Neural cell (in vitro differentiated cells): ENCODE data around the gene LRIT3. TPM values are rescaled to one million over a fixed set of nuclear protein-coding genes. Genes with fewer than 3 reads are reported as not detected.
"Not testable (repeated sequence)": the region's sequence is repeated elsewhere in the genome, so short reads cannot be mapped to it uniquely, and the experiment has no call there.

Experiments used
- H2AFZ ChIP-seq: fragments of 200-600, 300-800 bp; sonication (generic), shearing (Covaris generic); 2 replicates; pipeline ENCODE4 v1.6.0; 2014; ENCODE audit warnings: low read depth, mild to moderate bottlenecking, antibody characterized with exemption, low read length, moderate library complexity
- H3F3A ChIP-seq: fragments of 200-600 bp; shearing (Covaris generic); 2 replicates; pipeline ENCODE4 v1.6.1; 2016; ENCODE audit warnings: mild to moderate bottlenecking, moderate library complexity, mixed read lengths, antibody characterized with exemption, low read length; ENCODE audit not compliant: insufficient read depth, poor library complexity, severe bottlenecking
- H3K27ac ChIP-seq: fragments of 200-600, 300-800 bp; sonication (generic), shearing (Covaris generic); 2 replicates; pipeline ENCODE4 v1.5.1; 2014; ENCODE audit warnings: mild to moderate bottlenecking, low read length, moderate library complexity
- H3K27me3 ChIP-seq: fragments of 300-800, 200-600 bp; sonication (generic), shearing (Covaris generic); 2 replicates; pipeline ENCODE4 v1.6.0; 2014; ENCODE audit warnings: mild to moderate bottlenecking, low read depth, low read length, moderate library complexity; ENCODE audit not compliant: insufficient read depth
- H3K36me3 ChIP-seq: fragments of 300-800, 200-600 bp; sonication (generic), shearing (Covaris generic); 2 replicates; pipeline ENCODE4 v1.5.1; 2014; ENCODE audit warnings: mild to moderate bottlenecking, antibody characterized with exemption, low read length, moderate library complexity; ENCODE audit not compliant: insufficient read depth
- H3K4me2 ChIP-seq: fragments of 300-800, 200-600 bp; sonication (generic), shearing (Covaris generic); 2 replicates; pipeline ENCODE4 v1.6.0; 2014; ENCODE audit warnings: mild to moderate bottlenecking, low read length
- H3K4me3 ChIP-seq: fragments of 300-800, 200-600 bp; sonication (generic), shearing (Covaris generic); 2 replicates; pipeline ENCODE4 v1.5.1; 2014; ENCODE audit warnings: mild to moderate bottlenecking, low read length, moderate library complexity
- H3K79me2 ChIP-seq: fragments of 200-600 bp; shearing (Covaris generic); replicated peaks from 2 replicates; pipeline ENCODE4 v1.6.0; 2014; ENCODE audit warnings: mild to moderate bottlenecking, low read length, moderate library complexity; ENCODE audit not compliant: insufficient read depth
- H3K9ac ChIP-seq: fragments of 300-800, 200-600 bp; sonication (generic), shearing (Covaris generic); 2 replicates; pipeline ENCODE4 v1.6.1; 2016; ENCODE audit warnings: mild to moderate bottlenecking, low read length, mixed read lengths
- H3K9me2 ChIP-seq: fragments of 200-600 bp; shearing (Covaris generic); 2 replicates; pipeline ENCODE4 v1.6.1; 2016; ENCODE audit warnings: mild to moderate bottlenecking, low read length, mixed read lengths; ENCODE audit not compliant: insufficient read depth
- H3K9me3 ChIP-seq: fragments of 200-600, 300-800 bp; sonication (generic), shearing (Covaris generic); 2 replicates; pipeline ENCODE4 v1.6.1; 2016; ENCODE audit warnings: mild to moderate bottlenecking, mixed run types, low read length, moderate library complexity, mixed read lengths
- H4K20me1 ChIP-seq: fragments of 200-600 bp; shearing (Covaris generic); 2 replicates; pipeline ENCODE4 v1.6.1; 2016; ENCODE audit warnings: mild to moderate bottlenecking, mixed run types; ENCODE audit not compliant: insufficient read depth
- EP300 ChIP-seq: fragments of 450-650 bp; conservative IDR thresholded peaks from 2 replicates; pipeline ENCODE4 v1.6.1; 2014; ENCODE audit warnings: antibody characterized with exemption, mild to moderate bottlenecking, moderate library complexity; ENCODE audit not compliant: poor library complexity, severe bottlenecking
- EZH2 ChIP-seq: fragments of 200-600, 300-800 bp; shearing (Covaris generic), sonication (generic); IDR thresholded peaks from 2 replicates; pipeline ENCODE4 v1.6.1; 2014; ENCODE audit warnings: antibody characterized with exemption, low read length, borderline replicate concordance, mild to moderate bottlenecking; ENCODE audit not compliant: insufficient read depth, poor library complexity, severe bottlenecking
- MXI1 ChIP-seq: fragments of 450-650 bp; conservative IDR thresholded peaks from 2 replicates; pipeline ENCODE4 v1.6.1; 2014; ENCODE audit warnings: antibody characterized with exemption, mild to moderate bottlenecking; ENCODE audit not compliant: poor library complexity, severe bottlenecking
- POLR2AphosphoS5 ChIP-seq: IDR thresholded peaks from 2 replicates; pipeline ENCODE4 v1.6.1; 2012
- RAD21 ChIP-seq: fragments of 450-650 bp; conservative IDR thresholded peaks from 2 replicates; pipeline ENCODE4 v1.6.1; 2014; ENCODE audit warnings: antibody characterized with exemption, mild to moderate bottlenecking, moderate library complexity
- SMC3 ChIP-seq: fragments of 450-650 bp; conservative IDR thresholded peaks from 2 replicates; pipeline ENCODE4 v1.6.1; 2014; ENCODE audit warnings: antibody characterized with exemption, mild to moderate bottlenecking, moderate library complexity; ENCODE audit not compliant: poor library complexity
- TAF1 ChIP-seq: IDR thresholded peaks from 2 replicates; pipeline ENCODE4 v1.6.1; 2012; ENCODE audit warnings: low read depth
- polyA plus RNA-seq: library from polyadenylated mRNA; depleted of rRNA; stranded (reverse); fragments of >200 nt; gene quantifications from 2 replicates; pipeline ENCODE4 v1.2.3, GENCODE V29; 2014
- TF ChIP-seq, protein P1 (sequence below): IDR thresholded peaks from 2 replicates; pipeline ENCODE4 v1.6.1; 2012; ENCODE audit warnings: borderline replicate concordance
- TF ChIP-seq, protein P2 (sequence below): fragments of 450-650 bp; IDR thresholded peaks from 2 replicates; pipeline ENCODE4 v1.5.1; 2014; ENCODE audit warnings: antibody characterized with exemption, mild to moderate bottlenecking, moderate library complexity; ENCODE audit not compliant: poor library complexity, severe bottlenecking

The LRIT3 gene
- polyA plus RNA-seq, 1 donor from 2014 or later, result 0.33 TPM

DNA sequence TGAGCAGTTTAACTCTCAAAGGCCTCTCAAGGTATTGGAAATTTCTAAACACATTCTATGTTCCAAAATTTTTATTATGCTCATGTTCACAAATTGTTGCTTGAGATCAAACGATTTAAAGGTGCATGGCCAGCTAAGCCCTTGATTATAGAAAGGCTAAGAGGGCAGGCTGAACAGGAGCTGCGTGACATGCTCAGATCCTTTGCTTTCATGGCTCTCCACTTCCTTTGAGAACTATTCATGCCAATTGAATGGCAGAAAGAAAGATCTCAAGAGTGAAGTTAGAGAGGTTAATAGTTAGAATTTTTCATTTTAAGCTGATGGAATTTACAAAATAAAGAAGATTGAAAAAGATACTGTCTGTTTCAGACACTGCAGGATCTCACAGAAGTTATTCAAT, 594 bp downstream of the LRIT3 start:
- Histone ChIP-seq H3K4me2 (no peak overlapping the region), H3K36me3 (no peaks in the 10 kb centered on the region), H3K9me3 (no peaks in the 10 kb centered on the region), H3K79me2 (no peaks in the 10 kb centered on the region), H3K9me2 (no peaks in the 10 kb centered on the region), H3K27ac (no peak overlapping the region), H3F3A (no peaks in the 10 kb centered on the region), H2AFZ (no peak overlapping the region), H3K9ac (no peak overlapping the region), H3K4me3 (no peak overlapping the region), H3K27me3 (no peaks in the 10 kb centered on the region), H4K20me1 (no peaks in the 10 kb centered on the region)
- TF ChIP-seq, protein P1, sequence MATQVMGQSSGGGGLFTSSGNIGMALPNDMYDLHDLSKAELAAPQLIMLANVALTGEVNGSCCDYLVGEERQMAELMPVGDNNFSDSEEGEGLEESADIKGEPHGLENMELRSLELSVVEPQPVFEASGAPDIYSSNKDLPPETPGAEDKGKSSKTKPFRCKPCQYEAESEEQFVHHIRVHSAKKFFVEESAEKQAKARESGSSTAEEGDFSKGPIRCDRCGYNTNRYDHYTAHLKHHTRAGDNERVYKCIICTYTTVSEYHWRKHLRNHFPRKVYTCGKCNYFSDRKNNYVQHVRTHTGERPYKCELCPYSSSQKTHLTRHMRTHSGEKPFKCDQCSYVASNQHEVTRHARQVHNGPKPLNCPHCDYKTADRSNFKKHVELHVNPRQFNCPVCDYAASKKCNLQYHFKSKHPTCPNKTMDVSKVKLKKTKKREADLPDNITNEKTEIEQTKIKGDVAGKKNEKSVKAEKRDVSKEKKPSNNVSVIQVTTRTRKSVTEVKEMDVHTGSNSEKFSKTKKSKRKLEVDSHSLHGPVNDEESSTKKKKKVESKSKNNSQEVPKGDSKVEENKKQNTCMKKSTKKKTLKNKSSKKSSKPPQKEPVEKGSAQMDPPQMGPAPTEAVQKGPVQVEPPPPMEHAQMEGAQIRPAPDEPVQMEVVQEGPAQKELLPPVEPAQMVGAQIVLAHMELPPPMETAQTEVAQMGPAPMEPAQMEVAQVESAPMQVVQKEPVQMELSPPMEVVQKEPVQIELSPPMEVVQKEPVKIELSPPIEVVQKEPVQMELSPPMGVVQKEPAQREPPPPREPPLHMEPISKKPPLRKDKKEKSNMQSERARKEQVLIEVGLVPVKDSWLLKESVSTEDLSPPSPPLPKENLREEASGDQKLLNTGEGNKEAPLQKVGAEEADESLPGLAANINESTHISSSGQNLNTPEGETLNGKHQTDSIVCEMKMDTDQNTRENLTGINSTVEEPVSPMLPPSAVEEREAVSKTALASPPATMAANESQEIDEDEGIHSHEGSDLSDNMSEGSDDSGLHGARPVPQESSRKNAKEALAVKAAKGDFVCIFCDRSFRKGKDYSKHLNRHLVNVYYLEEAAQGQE, result no peak
- TF ChIP-seq EZH2 (no peak), TAF1 (no peak), POLR2AphosphoS5 (no peak), EP300 (no peak), MXI1 (no peak), SMC3 (no peak), RAD21 (no peak)
- TF ChIP-seq, protein P2, sequence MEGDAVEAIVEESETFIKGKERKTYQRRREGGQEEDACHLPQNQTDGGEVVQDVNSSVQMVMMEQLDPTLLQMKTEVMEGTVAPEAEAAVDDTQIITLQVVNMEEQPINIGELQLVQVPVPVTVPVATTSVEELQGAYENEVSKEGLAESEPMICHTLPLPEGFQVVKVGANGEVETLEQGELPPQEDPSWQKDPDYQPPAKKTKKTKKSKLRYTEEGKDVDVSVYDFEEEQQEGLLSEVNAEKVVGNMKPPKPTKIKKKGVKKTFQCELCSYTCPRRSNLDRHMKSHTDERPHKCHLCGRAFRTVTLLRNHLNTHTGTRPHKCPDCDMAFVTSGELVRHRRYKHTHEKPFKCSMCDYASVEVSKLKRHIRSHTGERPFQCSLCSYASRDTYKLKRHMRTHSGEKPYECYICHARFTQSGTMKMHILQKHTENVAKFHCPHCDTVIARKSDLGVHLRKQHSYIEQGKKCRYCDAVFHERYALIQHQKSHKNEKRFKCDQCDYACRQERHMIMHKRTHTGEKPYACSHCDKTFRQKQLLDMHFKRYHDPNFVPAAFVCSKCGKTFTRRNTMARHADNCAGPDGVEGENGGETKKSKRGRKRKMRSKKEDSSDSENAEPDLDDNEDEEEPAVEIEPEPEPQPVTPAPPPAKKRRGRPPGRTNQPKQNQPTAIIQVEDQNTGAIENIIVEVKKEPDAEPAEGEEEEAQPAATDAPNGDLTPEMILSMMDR, result no peak

GRCh38 chr4:109850601-109851000, 2.7 kb downstream of the LRIT3 start:
- H3K4me3 ChIP-seq, result no peak overlapping the region
- no peak overlapping the region for H3K9ac ChIP-seq
- H3K9me3 ChIP-seq, result no peaks in the 10 kb centered on the region
- H3K79me2 ChIP-seq, result no peaks in the 10 kb centered on the region
- H3K27ac ChIP-seq, result no peak overlapping the region
- no peak overlapping the region for H3K4me2 ChIP-seq
- H3F3A ChIP-seq, result no peaks in the 10 kb centered on the region
- no peak overlapping the region for H2AFZ ChIP-seq
- H3K9me2 ChIP-seq, result no peaks in the 10 kb centered on the region
- no peaks in the 10 kb centered on the region for H3K36me3 ChIP-seq
- TF ChIP-seq SMC3, result no peak
- TF ChIP-seq, protein P1, result no peak
- TF ChIP-seq POLR2AphosphoS5, result no peak
- no peaks in the 10 kb centered on the region for H3K27me3 ChIP-seq
- H4K20me1 ChIP-seq, result no peaks in the 10 kb centered on the region

- H3K27ac ChIP-seq, H3K9ac ChIP-seq, H3K79me2 ChIP-seq, H3K27me3 ChIP-seq, H3K36me3 ChIP-seq, H3K4me3 ChIP-seq, H3F3A ChIP-seq, H2AFZ ChIP-seq, H4K20me1 ChIP-seq, H3K9me2 ChIP-seq, H3K9me3 ChIP-seq, H3K4me2 ChIP-seq: not testable (repeated sequence)
These were observed 11.8 kb downstream of the LRIT3 start for GRCh38 chr4:109859426-109860300.
